Measurements from ENCODE around the gene CLMN. TPM values are rescaled to one million over a fixed set of nuclear protein-coding genes. Genes with fewer than 3 reads are reported as not detected.

The CLMN gene
- total and polyA plus RNA-seq, 8 donors = 5.3 to 42.9 (median 20.1) TPM

GRCh38 chr14:95165517-95165916 is 154.2 kb downstream of the CLMN start:
- Histone ChIP-seq H3K4me3 (no peak overlapping the region), H3K9me3 (peaks cover 0 to 19% (median 7%) of the 10 kb centered on the region in 4 donors), H3K36me3 (no peaks in the 10 kb centered on the region), H3K4me1 (peaks cover 0 to 15% (median 3%) of the 10 kb centered on the region in 4 donors), H3K27ac (no peak overlapping the region), H3K27me3 (no peaks in the 10 kb centered on the region)
- DNase-seq = no peak
- no peak for TF ChIP-seq EP300 (IDR thresholded peaks at IDR 0.05)
- TF ChIP-seq POLR2A (IDR thresholded peaks at IDR 0.05) = no peak
- TF ChIP-seq CTCF (IDR thresholded peaks at IDR 0.05) = no peak
- no peak for TF ChIP-seq POLR2AphosphoS5 (IDR thresholded peaks at IDR 0.05)
- intact Hi-C loops (cut with DNase I; ENCODE audit: low total_unique reads) = no loop called here
- 94 to 98% (median 97%) methylated on average over 3 of the region's 3 CpGs for WGBS, 5 donors

GRCh38 chr14:95164506-95164905 is 155.2 kb downstream of the CLMN start:
- Histone ChIP-seq H3K36me3 (no peaks in the 10 kb centered on the region), H3K9me3 (peaks cover 0 to 19% (median 7%) of the 10 kb centered on the region in 4 donors), H3K4me1 (peaks cover 0 to 15% (median 4%) of the 10 kb centered on the region in 4 donors), H3K4me3 (no peak overlapping the region), H3K27me3 (no peaks in the 10 kb centered on the region), H3K27ac (no peak overlapping the region)
- WGBS, 5 donors = 84 to 94% (median 91%) methylated on average over 1 of the region's 1 CpG
- no peak for DNase-seq
- intact Hi-C loops (cut with DNase I; ENCODE audit: low total_unique reads) = no loop called here
- TF ChIP-seq CTCF (IDR thresholded peaks at IDR 0.05) (no peak), POLR2AphosphoS5 (IDR thresholded peaks at IDR 0.05) (no peak), POLR2A (IDR thresholded peaks at IDR 0.05) (no peak), EP300 (IDR thresholded peaks at IDR 0.05) (no peak)

GRCh38 chr14:95163666-95164065 is 156.0 kb downstream of the CLMN start:
- Histone ChIP-seq H3K27me3 (no peaks in the 10 kb centered on the region), H3K27ac (no peak overlapping the region), H3K36me3 (no peaks in the 10 kb centered on the region), H3K4me1 (peaks cover 4 to 20% (median 6%) of the 10 kb centered on the region in 4 donors), H3K9me3 (peaks cover 0 to 19% (median 7%) of the 10 kb centered on the region in 4 donors), H3K4me3 (no peak overlapping the region)
- 54 to 73% (median 62%) methylated on average over 3 of the region's 3 CpGs for WGBS, 5 donors
- intact Hi-C loops (cut with DNase I; ENCODE audit: low total_unique reads) = no loop called here
- TF ChIP-seq CTCF (IDR thresholded peaks at IDR 0.05) = no peak
- no peak for TF ChIP-seq POLR2A (IDR thresholded peaks at IDR 0.05)
- TF ChIP-seq POLR2AphosphoS5 (IDR thresholded peaks at IDR 0.05) = no peak
- no peak for DNase-seq

GRCh38 chr14:95163132-95163531 is 156.6 kb downstream of the CLMN start:
- Histone ChIP-seq H3K4me3 (no peak overlapping the region), H3K27me3 (no peaks in the 10 kb centered on the region), H3K9me3 (peaks cover 0 to 19% (median 7%) of the 10 kb centered on the region in 4 donors), H3K36me3 (no peaks in the 10 kb centered on the region), H3K4me1 (peaks cover 5 to 25% (median 11%) of the 10 kb centered on the region in 4 donors), H3K27ac (no peak overlapping the region)
- intact Hi-C loops (cut with DNase I; ENCODE audit: low total_unique reads) = no loop called here
- no peak for TF ChIP-seq CTCF (IDR thresholded peaks at IDR 0.05)
- no peak for TF ChIP-seq EP300 (IDR thresholded peaks at IDR 0.05)
- TF ChIP-seq POLR2A (IDR thresholded peaks at IDR 0.05) = no peak
- no peak for TF ChIP-seq POLR2AphosphoS5 (IDR thresholded peaks at IDR 0.05)
- 34 to 61% (median 54%) methylated on average over 2 of the region's 2 CpGs for WGBS, 5 donors
- DNase-seq = no peak
